GM19397 (cell line): ENCODE results near the gene CPXM2.

ENCODE experiments used
- ATAC-seq: cut with Tn5 transposase; IDR thresholded peaks from one replicate; pipeline ENCODE4 v1.9.1; 2021; ENCODE audit warnings: mild to moderate bottlenecking, moderate library complexity; ENCODE audit not compliant: unreplicated experiment

The CPXM2 gene

GRCh38 chr10:123878666-123879303 is 12.8 kb downstream of the CPXM2 start:
- ATAC-seq = no peak

- ATAC-seq = no peak
These were observed 21.3 kb downstream of the CPXM2 start for GRCh38 chr10:123870260-123870659.

- ATAC-seq = no peak
These were observed 22.6 kb downstream of the CPXM2 start for GRCh38 chr10:123869020-123869414.

- no peak for ATAC-seq
These were observed 23.3 kb downstream of the CPXM2 start for GRCh38 chr10:123868038-123869019.

- ATAC-seq = no peak
These were observed 25.7 kb downstream of the CPXM2 start for GRCh38 chr10:123865880-123866279.

GRCh38 chr10:123865350-123865749 is 26.3 kb downstream of the CPXM2 start:
- ATAC-seq = no peak

- ATAC-seq = no peak
These were observed 26.7 kb downstream of the CPXM2 start for GRCh38 chr10:123864923-123865322.

GRCh38 chr10:123863721-123864482 is 27.7 kb downstream of the CPXM2 start:
- ATAC-seq = no peak

- ATAC-seq = no peak
These were observed 28.4 kb downstream of the CPXM2 start for GRCh38 chr10:123863183-123863575.

- ATAC-seq = no peak
These were observed 29.0 kb downstream of the CPXM2 start for GRCh38 chr10:123862421-123863182.

- no peak for ATAC-seq
These were observed 30.8 kb downstream of the CPXM2 start for GRCh38 chr10:123860856-123861255.

GRCh38 chr10:123860209-123860608 is 31.4 kb downstream of the CPXM2 start:
- no peak for ATAC-seq

- no peak for ATAC-seq
These were observed 32.0 kb downstream of the CPXM2 start for GRCh38 chr10:123859653-123860050.

GRCh38 chr10:123858907-123859652 is 32.5 kb downstream of the CPXM2 start:
- no peak for ATAC-seq

GRCh38 chr10:123858077-123858681 is 33.4 kb downstream of the CPXM2 start:
- ATAC-seq = no peak

GRCh38 chr10:123857616-123858015 is 34.0 kb downstream of the CPXM2 start:
- ATAC-seq = no peak

- ATAC-seq = no peak
These were observed 36.5 kb downstream of the CPXM2 start for GRCh38 chr10:123855008-123855684.

- no peak for ATAC-seq
These were observed 37.1 kb downstream of the CPXM2 start for GRCh38 chr10:123854498-123854897.

GRCh38 chr10:123854003-123854402 is 37.6 kb downstream of the CPXM2 start:
- no peak for ATAC-seq
